Caco-2 (cell line): ENCODE measurements around the gene NOL4L. TPM values are rescaled to one million over a fixed set of nuclear protein-coding genes. Genes with fewer than 3 reads are reported as not detected.

ENCODE experiments used
- BruUV-seq: library from RNA; stranded (reverse); fragments of 400-500 nt; replicated peaks from 2 replicates; lab custom pipeline; 2021; lab: Mats Ljungman, UMichigan
- CTCF ChIA-PET: fragments of 300-600 bp; sonication (Branson Sonifier 250); formaldehyde crosslinking; loops from one replicate; lab custom pipeline; 2022; ENCODE audit warnings: antibody characterized with exemption; lab: Charles Lee
- POLR2A ChIA-PET: fragments of 300-600 bp; sonication (Branson Sonifier 250); formaldehyde crosslinking; loops from one replicate; lab custom pipeline; 2022; ENCODE audit warnings: antibody characterized with exemption; lab: Charles Lee
- DNase-seq, 2 experiments: peaks; one replicate each; pipeline versions ENCODE4 v3.0.0 to v3.0.0-alpha.2; 2020 to 2022
- H3K27me3 ChIP-seq: replicated peaks from 2 replicates; pipeline ENCODE4 v1.6.0; 2011; ENCODE audit warnings: low read length; ENCODE audit not compliant: control insufficient read depth, insufficient read depth
- H3K36me3 ChIP-seq: 2 replicates; pipeline ENCODE4 v1.5.1; 2011; ENCODE audit warnings: low read length; ENCODE audit not compliant: control insufficient read depth, insufficient read depth
- H3K4me1 ChIP-seq: fragments of 250-450 bp; sonication (Bioruptor Pico); 2 replicates; pipeline ENCODE4 v1.5.1; 2020; ENCODE audit warnings: mild to moderate bottlenecking
- H3K4me3 ChIP-seq: 2 replicates; pipeline ENCODE4 v1.5.1; 2011; ENCODE audit warnings: low read depth, mild to moderate bottlenecking, control low read depth, low read length
- H3K9me3 ChIP-seq: fragments of 250-450 bp; sonication (Bioruptor Pico); 2 replicates; pipeline ENCODE4 v1.5.1; 2020; ENCODE audit warnings: mild to moderate bottlenecking, moderate library complexity
- H3K27ac Mint-ChIP-seq: one replicate; pipeline ENCODE4 v1.8.0; 2022; ENCODE audit warnings: mixed read lengths; ENCODE audit not compliant: unreplicated experiment
- H3K27me3 Mint-ChIP-seq: one replicate; pipeline ENCODE4 v1.8.0; 2022; ENCODE audit warnings: mixed read lengths; ENCODE audit not compliant: insufficient read depth, unreplicated experiment
- H3K36me3 Mint-ChIP-seq: one replicate; pipeline ENCODE4 v1.8.0; 2022; ENCODE audit warnings: mild to moderate bottlenecking, mixed read lengths; ENCODE audit not compliant: insufficient read depth, unreplicated experiment
- H3K4me1 Mint-ChIP-seq: one replicate; pipeline ENCODE4 v1.8.0; 2022; ENCODE audit warnings: low read depth, mixed read lengths; ENCODE audit not compliant: unreplicated experiment
- H3K4me3 Mint-ChIP-seq: one replicate; pipeline ENCODE4 v1.8.0; 2022; ENCODE audit warnings: mild to moderate bottlenecking, moderate library complexity, mixed read lengths; ENCODE audit not compliant: unreplicated experiment
- H3K9me3 Mint-ChIP-seq: one replicate; pipeline ENCODE4 v1.8.0; 2022; ENCODE audit warnings: mixed read lengths; ENCODE audit not compliant: unreplicated experiment
- CTCF ChIP-seq, 2 experiments: fragments of 200-600 bp in 1 of 2; IDR thresholded peaks; 1 replicate in 1 of 2; 2 replicates in 1 of 2; pipeline versions ENCODE4 v1.5.1 to v1.8.0; 2011 to 2022; ENCODE audit warnings: antibody characterized with exemption in 1 of 2, control low read depth in 1 of 2, inconsistent platforms in 1 of 2, low read depth in 1 of 2, low read length in 1 of 2, mild to moderate bottlenecking in 1 of 2, moderate library complexity in 1 of 2; ENCODE audit not compliant: insufficient read depth in 1 of 2, severe bottlenecking in 1 of 2, unreplicated experiment in 1 of 2
- intact Hi-C: fragments of 100-400 bp; cut with micrococcal nuclease; formaldehyde crosslinking; loops from one replicate; pipeline ENCODE4 v1.10.0; 2022; ENCODE audit not compliant: unreplicated experiment
- total RNA-seq: library from RNA; stranded (reverse); gene quantifications from 2 replicates; pipeline ENCODE4 v1.2.3, GENCODE V29; 2022

Gene NOL4L
- total RNA-seq, 1 experiment from 2014 or later, result 80.9 TPM

GRCh38 chr20:32478576-32478975 is 106.6 kb downstream of the NOL4L start:
- Mint-ChIP-seq H3K9me3 (no peaks in the 10 kb centered on the region), H3K4me1 (peaks cover 53% of the 10 kb centered on the region), H3K4me3 (no peak overlapping the region), H3K36me3 (peaks cover 25% of the 10 kb centered on the region), H3K27ac (peak overlapping the region; percentile 93), H3K27me3 (no peaks in the 10 kb centered on the region)
- peak in 1 of 2 experiments; percentile 32 for DNase-seq
- intact Hi-C loops, result loop anchor here (5.0 kb wide), 1 partner anchor 104 kb away; no protein-coding TSS in a partner anchor
- BruUV-seq, result no TSS peak
- ChIA-PET POLR2A (no interaction called here), CTCF (no interaction called here)
- Histone ChIP-seq H3K27me3 (no peaks in the 10 kb centered on the region), H3K9me3 (no peaks in the 10 kb centered on the region), H3K4me3 (no peak overlapping the region), H3K4me1 (peaks cover 72% of the 10 kb centered on the region), H3K36me3 (peaks cover 9% of the 10 kb centered on the region; the same call in 1 of the 2 replicates)
- no peak for TF ChIP-seq CTCF (IDR thresholded peaks at IDR 0.05; ENCODE audit: insufficient read depth in 1 of 2, low read depth in 1 of 2, low read length in 1 of 2, severe bottlenecking in 1 of 2, unreplicated experiment in 1 of 2)

GRCh38 chr20:32477594-32478512 is 107.3 kb downstream of the NOL4L start:
- Histone ChIP-seq H3K4me3 (no peak overlapping the region), H3K27me3 (no peaks in the 10 kb centered on the region), H3K4me1 (peaks cover 79% of the 10 kb centered on the region), H3K36me3 (peaks cover 9% of the 10 kb centered on the region; the same call in 1 of the 2 replicates), H3K9me3 (no peaks in the 10 kb centered on the region)
- peak overlapping the region; percentile 6 for H3K4me3 Mint-ChIP-seq
- no peaks in the 10 kb centered on the region for H3K9me3 Mint-ChIP-seq
- no peaks in the 10 kb centered on the region for H3K27me3 Mint-ChIP-seq
- H3K36me3 Mint-ChIP-seq, result peaks cover 31% of the 10 kb centered on the region
- DNase-seq, result peak in 1 of 2 experiments; percentile 47
- peaks cover 59% of the 10 kb centered on the region for H3K4me1 Mint-ChIP-seq
- ChIA-PET CTCF (no interaction called here), POLR2A (no interaction called here)
- H3K27ac Mint-ChIP-seq, result peak overlapping the region; percentile 93
- BruUV-seq, result no TSS peak
- no peak for TF ChIP-seq CTCF (IDR thresholded peaks at IDR 0.05; ENCODE audit: insufficient read depth in 1 of 2, low read depth in 1 of 2, low read length in 1 of 2, severe bottlenecking in 1 of 2, unreplicated experiment in 1 of 2)
- intact Hi-C loops, result loop anchor here (5.0 kb wide), 1 partner anchor 104 kb away; no protein-coding TSS in a partner anchor

GRCh38 chr20:32476684-32477593 is 108.2 kb downstream of the NOL4L start:
- Mint-ChIP-seq H3K9me3 (no peaks in the 10 kb centered on the region), H3K4me3 (peak overlapping the region; percentile 25), H3K4me1 (peaks cover 60% of the 10 kb centered on the region), H3K27me3 (no peaks in the 10 kb centered on the region), H3K27ac (peak overlapping the region; percentile 93), H3K36me3 (peaks cover 37% of the 10 kb centered on the region)
- peak in 1 of 2 experiments; percentile 46 for DNase-seq
- BruUV-seq, result no TSS peak
- Histone ChIP-seq H3K27me3 (no peaks in the 10 kb centered on the region), H3K4me1 (peaks cover 84% of the 10 kb centered on the region), H3K9me3 (no peaks in the 10 kb centered on the region), H3K4me3 (peak overlapping the region; percentile 42), H3K36me3 (peaks cover 15% of the 10 kb centered on the region)
- POLR2A ChIA-PET, result no interaction called here
- CTCF ChIA-PET, result interaction anchor here (0.9 kb wide), 1 partner anchor 23 kb away, joined by 3 read pairs; no protein-coding TSS in a partner anchor
- TF ChIP-seq CTCF (IDR thresholded peaks at IDR 0.05; ENCODE audit: insufficient read depth in 1 of 2, low read depth in 1 of 2, low read length in 1 of 2, severe bottlenecking in 1 of 2, unreplicated experiment in 1 of 2), result no peak
- intact Hi-C loops, result loop anchor here (5.0 kb wide), 1 partner anchor 105 kb away; no protein-coding TSS in a partner anchor
